PC-9 (cell line): Measurements from ENCODE around the gene C3orf33.

Experiments
- EZH2 ChIP-seq: fragments of 200-600 bp; sonication (generic); IDR thresholded peaks from 2 replicates; pipeline ENCODE4 v1.8.0; 2017; ENCODE audit warnings: antibody characterized with exemption, low read depth
- TF ChIP-seq, protein P1 (sequence below): fragments of 200-600 bp; sonication (generic); conservative IDR thresholded peaks from 2 replicates; pipeline ENCODE4 v1.6.1; 2017; ENCODE audit warnings: mixed run types, antibody characterized with exemption, mild to moderate bottlenecking, moderate library complexity

DNA sequence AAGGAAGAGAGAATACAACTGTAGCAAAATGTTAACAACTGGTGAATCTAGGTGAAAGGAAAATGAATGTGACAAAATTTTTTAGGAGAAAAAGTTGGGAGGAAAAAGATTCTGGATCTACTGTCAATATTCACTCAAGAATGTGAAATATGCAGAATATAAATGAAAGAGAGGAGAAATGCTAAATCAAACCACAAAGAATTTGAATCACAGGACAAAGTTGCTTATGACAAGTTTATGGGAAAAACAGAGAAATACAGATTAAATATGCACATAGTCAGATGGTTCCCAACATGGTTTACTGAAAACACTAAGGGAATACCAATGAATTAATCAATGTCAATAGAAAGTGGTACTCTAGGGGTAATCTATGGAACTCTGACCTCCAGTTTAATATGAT lies 27.6 kb downstream of the C3orf33 start:
- TF ChIP-seq, protein P1, sequence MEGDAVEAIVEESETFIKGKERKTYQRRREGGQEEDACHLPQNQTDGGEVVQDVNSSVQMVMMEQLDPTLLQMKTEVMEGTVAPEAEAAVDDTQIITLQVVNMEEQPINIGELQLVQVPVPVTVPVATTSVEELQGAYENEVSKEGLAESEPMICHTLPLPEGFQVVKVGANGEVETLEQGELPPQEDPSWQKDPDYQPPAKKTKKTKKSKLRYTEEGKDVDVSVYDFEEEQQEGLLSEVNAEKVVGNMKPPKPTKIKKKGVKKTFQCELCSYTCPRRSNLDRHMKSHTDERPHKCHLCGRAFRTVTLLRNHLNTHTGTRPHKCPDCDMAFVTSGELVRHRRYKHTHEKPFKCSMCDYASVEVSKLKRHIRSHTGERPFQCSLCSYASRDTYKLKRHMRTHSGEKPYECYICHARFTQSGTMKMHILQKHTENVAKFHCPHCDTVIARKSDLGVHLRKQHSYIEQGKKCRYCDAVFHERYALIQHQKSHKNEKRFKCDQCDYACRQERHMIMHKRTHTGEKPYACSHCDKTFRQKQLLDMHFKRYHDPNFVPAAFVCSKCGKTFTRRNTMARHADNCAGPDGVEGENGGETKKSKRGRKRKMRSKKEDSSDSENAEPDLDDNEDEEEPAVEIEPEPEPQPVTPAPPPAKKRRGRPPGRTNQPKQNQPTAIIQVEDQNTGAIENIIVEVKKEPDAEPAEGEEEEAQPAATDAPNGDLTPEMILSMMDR: no peak
- TF ChIP-seq EZH2: no peak
